ENCODE results near the gene CARS1. TPM values are rescaled to one million over a fixed set of nuclear protein-coding genes. Genes with fewer than 3 reads are reported as not detected.

The CARS1 gene
- total and polyA plus RNA-seq, 10 of the 15 experiments (the other 5 are each of a cell fraction or from before 2014, with no cell fraction given): 7.8 to 60.6 (median 45.7) TPM

DNA sequence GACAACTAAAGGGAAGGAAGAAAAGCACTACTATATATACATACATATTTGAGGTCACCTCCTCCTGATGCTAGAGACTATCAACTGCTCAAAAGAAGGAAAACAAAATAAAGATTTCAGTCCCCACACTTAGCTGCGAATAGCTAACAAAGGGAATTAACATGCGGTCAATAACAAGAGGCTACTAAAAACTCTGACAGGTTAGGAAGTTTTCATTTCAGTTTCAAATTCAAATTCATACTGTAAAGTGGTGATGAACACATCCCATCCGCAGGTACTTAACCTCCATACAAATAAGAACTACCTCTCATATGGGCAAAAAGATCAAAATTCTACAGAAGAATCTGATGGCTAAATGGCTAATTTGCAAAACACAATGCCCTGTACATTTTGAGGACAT is 67.7 kb downstream of the CARS1 start:
- Histone ChIP-seq H2AFZ (ENCODE audit: control insufficient read depth, low read depth, low read length) (no peak overlapping the region), H3K36me3 (ENCODE audit: control insufficient read depth in 2 of 2, insufficient read depth in 2 of 2, low read length in 1 of 2) (peaks cover 0 to 8% of the 10 kb centered on the region in 2 experiments; a peak in 3 of 4 replicates), H3K4me3 (peak overlapping the region; percentile 97), H3K4me2 (ENCODE audit: control insufficient read depth, insufficient read depth) (peak overlapping the region; percentile 96), H4K20me1 (ENCODE audit: control insufficient read depth, insufficient read depth) (peaks cover 6% of the 10 kb centered on the region; the same call in 1 of the 2 replicates), H3K9me3 (replicated peaks; ENCODE audit: control insufficient read depth, insufficient read depth, low read length) (no peaks in the 10 kb centered on the region), H3K9ac (ENCODE audit: control insufficient read depth, insufficient read depth, low read length) (peak overlapping the region; percentile 56), H3K79me2 (ENCODE audit: control insufficient read depth, insufficient read depth, low read length) (peaks cover 74% of the 10 kb centered on the region), H3K27me3 (replicated peaks in 1 of 2; ENCODE audit: control insufficient read depth in 2 of 2, insufficient read depth in 2 of 2, low read length in 1 of 2) (no peaks in the 10 kb centered on the region), H3K27ac (ENCODE audit: control insufficient read depth, insufficient read depth) (peak overlapping the region; percentile 64), H3K4me1 (ENCODE audit: control insufficient read depth, insufficient read depth, low read length) (peaks cover 6% of the 10 kb centered on the region)
- ChIA-PET POLR2A (interaction anchor here (0.6 to 3.3 kb wide), 10 partner anchors 8 to 62 kb away, joined by 3 to 34 read pairs (median 4); no protein-coding TSS in a partner anchor), CTCF (interaction anchor here (0.6 to 3.6 kb wide), 14 partner anchors 9 to 820 kb away, joined by 3 to 30 read pairs (median 4); no protein-coding TSS in a partner anchor), RAD21 (ENCODE audit: unreplicated experiment) (interaction anchor here (0.8 to 4.8 kb wide), 8 partner anchors 9 to 602 kb away, joined by 3 to 42 read pairs (median 8); no protein-coding TSS in a partner anchor), SMC1A (ENCODE audit: uncharacterized antibody, unreplicated experiment) (interaction anchor here (0.7 to 3.1 kb wide), 18 partner anchors 9 to 102 kb away, joined by 3 to 29 read pairs (median 6); partner anchors contain the start of gene CARS1)
- WGBS (ENCODE audit: insufficient coverage, insufficient replicate concordance, low lambda C conversion rate, missing lambda C conversion rate): 0% methylated on average over 3 of the region's 3 CpGs
- intact Hi-C loops (cut with micrococcal nuclease; ENCODE audit: unreplicated experiment) (no loop called here), in situ Hi-C loops (cut with MboI) (no loop called here)
- DNase-seq (ENCODE audit: low read depth, low spot score) (no peak), ATAC-seq (peak; percentile 6; the same call in 1 of the 3 replicates), FAIRE-seq (peak; percentile 31)
- TF ChIP-seq, protein P1, sequence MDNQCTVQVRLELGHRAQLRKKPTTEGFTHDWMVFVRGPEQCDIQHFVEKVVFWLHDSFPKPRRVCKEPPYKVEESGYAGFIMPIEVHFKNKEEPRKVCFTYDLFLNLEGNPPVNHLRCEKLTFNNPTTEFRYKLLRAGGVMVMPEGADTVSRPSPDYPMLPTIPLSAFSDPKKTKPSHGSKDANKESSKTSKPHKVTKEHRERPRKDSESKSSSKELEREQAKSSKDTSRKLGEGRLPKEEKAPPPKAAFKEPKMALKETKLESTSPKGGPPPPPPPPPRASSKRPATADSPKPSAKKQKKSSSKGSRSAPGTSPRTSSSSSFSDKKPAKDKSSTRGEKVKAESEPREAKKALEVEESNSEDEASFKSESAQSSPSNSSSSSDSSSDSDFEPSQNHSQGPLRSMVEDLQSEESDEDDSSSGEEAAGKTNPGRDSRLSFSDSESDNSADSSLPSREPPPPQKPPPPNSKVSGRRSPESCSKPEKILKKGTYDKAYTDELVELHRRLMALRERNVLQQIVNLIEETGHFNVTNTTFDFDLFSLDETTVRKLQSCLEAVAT (IDR thresholded peaks at IDR 0.05): 0 out of 2 replicates have a peak, but pooled peaks have one; percentile 36
- TF ChIP-seq LARP7 (IDR thresholded peaks at IDR 0.05) (no peak), RUNX3 (IDR thresholded peaks at IDR 0.05; ENCODE audit: low read length) (peak; percentile 69), MXI1 (IDR thresholded peaks at IDR 0.05; ENCODE audit: low read depth, low read length) (0 out of 2 replicates have a peak, but pooled peaks have one; percentile 1)
- BruUV-seq (replicated peaks): no TSS peak

All from GM12878 (cell line).